ENCODE data around the gene OR10H3. TPM values are rescaled to one million over a fixed set of nuclear protein-coding genes. Genes with fewer than 3 reads are reported as not detected.

OR10H3 gene
- total and polyA plus RNA-seq, 5 donors = not detected

Other genes starting within 250 kb of the OR10H3 start
- gene CYP4F22, start 229.5 kb upstream of the OR10H3 start, total RNA-seq = not detected
- gene CYP4F22, start 229.5 kb upstream of the OR10H3 start, polyA plus RNA-seq = not detected
- not detected for gene CYP4F8, start 122.8 kb upstream of the OR10H3 start, total RNA-seq
- not detected for gene CYP4F8, start 122.8 kb upstream of the OR10H3 start, polyA plus RNA-seq
- under 1 TPM in 3 of 4 donors, not detected in 1; 0.11 to 0.25 (median 0.18) TPM for gene CYP4F3, start 97.1 kb upstream of the OR10H3 start, total RNA-seq
- 0.02 TPM for gene CYP4F3, start 97.1 kb upstream of the OR10H3 start, polyA plus RNA-seq
- 1 to 10 TPM; 4.5 to 8.3 (median 7.8) TPM for gene CYP4F12, start 64.9 kb upstream of the OR10H3 start, total RNA-seq
- gene CYP4F12, start 64.9 kb upstream of the OR10H3 start, polyA plus RNA-seq = 6.3 TPM
- not detected for gene OR10H2, start 10.0 kb upstream of the OR10H3 start, total RNA-seq
- gene OR10H2, start 10.0 kb upstream of the OR10H3 start, polyA plus RNA-seq = not detected
- not detected for gene OR10H5, start 49.7 kb downstream of the OR10H3 start, total RNA-seq
- gene OR10H5, start 49.7 kb downstream of the OR10H3 start, polyA plus RNA-seq = not detected
- not detected for gene OR10H1, start 77.7 kb downstream of the OR10H3 start, total RNA-seq
- gene OR10H1, start 77.7 kb downstream of the OR10H3 start, polyA plus RNA-seq = not detected
- gene CYP4F2, start 160.1 kb downstream of the OR10H3 start, total RNA-seq = not detected
- not detected for gene CYP4F2, start 160.1 kb downstream of the OR10H3 start, polyA plus RNA-seq
- under 1 TPM; 0.11 to 0.34 (median 0.21) TPM for gene CYP4F11, start 196.5 kb downstream of the OR10H3 start, total RNA-seq
- 0.16 TPM for gene CYP4F11, start 196.5 kb downstream of the OR10H3 start, polyA plus RNA-seq
- gene OR10H4, start 211.0 kb downstream of the OR10H3 start, total RNA-seq = not detected
- not detected for gene OR10H4, start 211.0 kb downstream of the OR10H3 start, polyA plus RNA-seq

All from right cardiac atrium (tissue), 5 donors.